ENCODE results near the gene GAP43. TPM values are rescaled to one million over a fixed set of nuclear protein-coding genes. Genes with fewer than 3 reads are reported as not detected.

The GAP43 gene
- total RNA-seq, 1 donor from 2014 or later: not detected

- DNase-seq: no peak
- no peak for ATAC-seq (ENCODE audit: low read depth)
- TF ChIP-seq CTCF (IDR thresholded peaks at IDR 0.05): no peak
- Mint-ChIP-seq H3K27ac (peak overlapping the region; percentile 99), H3K27me3 (no peaks in the 10 kb centered on the region), H3K4me1 (peaks cover 43% of the 10 kb centered on the region), H3K4me3 (peak overlapping the region; percentile 94), H3K9me3 (no peaks in the 10 kb centered on the region), H3K36me3 (ENCODE audit: low read depth) (peaks cover 2% of the 10 kb centered on the region)
- ChIA-PET POLR2A (interaction anchor here (0.8 to 1.4 kb wide), 2 partner anchors 11 to 514 kb away, joined by 3 to 6 read pairs; no protein-coding TSS in a partner anchor), CTCF (no interaction called here)
- intact Hi-C loops (cut with micrococcal nuclease): loop anchor here (1.0 to 2.0 kb wide), 2 partner anchors 8 to 147 kb away; no protein-coding TSS in a partner anchor
Measured at GRCh38 chr3:115659253-115660220, 36.2 kb downstream of the GAP43 start.

- POLR2A ChIA-PET: no interaction called here
- no peaks in the 10 kb centered on the region for H3K27me3 Mint-ChIP-seq
- CTCF ChIA-PET: no interaction called here
- no peaks in the 10 kb centered on the region for H3K9me3 Mint-ChIP-seq
- H3K36me3 Mint-ChIP-seq (ENCODE audit: low read depth): peaks cover 2% of the 10 kb centered on the region
- TF ChIP-seq CTCF (IDR thresholded peaks at IDR 0.05): no peak
- peak overlapping the region; percentile 8 for H3K27ac Mint-ChIP-seq
- H3K4me1 Mint-ChIP-seq: peaks cover 43% of the 10 kb centered on the region
- no peak for ATAC-seq (ENCODE audit: low read depth)
- H3K4me3 Mint-ChIP-seq: no peak overlapping the region
- intact Hi-C loops (cut with micrococcal nuclease): no loop called here
- no peak for DNase-seq
Measured at GRCh38 chr3:115660646-115661337, 37.5 kb downstream of the GAP43 start.

- TF ChIP-seq CTCF (IDR thresholded peaks at IDR 0.05): no peak
- ChIA-PET CTCF (interaction anchor here (0.7 kb wide), 1 partner anchor 29 kb away, joined by 3 read pairs; no protein-coding TSS in a partner anchor), POLR2A (no interaction called here)
- Mint-ChIP-seq H3K27me3 (no peaks in the 10 kb centered on the region), H3K4me1 (peaks cover 34% of the 10 kb centered on the region), H3K4me3 (no peak overlapping the region), H3K27ac (no peak overlapping the region), H3K36me3 (ENCODE audit: low read depth) (peaks cover 2% of the 10 kb centered on the region), H3K9me3 (no peaks in the 10 kb centered on the region)
- no peak for ATAC-seq (ENCODE audit: low read depth)
- intact Hi-C loops (cut with micrococcal nuclease): no loop called here
- no peak for DNase-seq
Measured at GRCh38 chr3:115662356-115662755, 39.0 kb downstream of the GAP43 start.

- H3K4me3 Mint-ChIP-seq: no peak overlapping the region
- ChIA-PET POLR2A (interaction anchor here (0.6 kb wide), 1 partner anchor 9 kb away, joined by 4 read pairs; no protein-coding TSS in a partner anchor), CTCF (no interaction called here)
- DNase-seq (no peak), ATAC-seq (ENCODE audit: low read depth) (no peak)
- no peak for TF ChIP-seq CTCF (IDR thresholded peaks at IDR 0.05)
- no peaks in the 10 kb centered on the region for H3K36me3 Mint-ChIP-seq (ENCODE audit: low read depth)
- intact Hi-C loops (cut with micrococcal nuclease): no loop called here
- H3K4me1 Mint-ChIP-seq: peaks cover 26% of the 10 kb centered on the region
- no peaks in the 10 kb centered on the region for H3K9me3 Mint-ChIP-seq
- no peak overlapping the region for H3K27ac Mint-ChIP-seq
- no peaks in the 10 kb centered on the region for H3K27me3 Mint-ChIP-seq
Measured at GRCh38 chr3:115663414-115663813, 40.1 kb downstream of the GAP43 start.

GRCh38 chr3:115666081-115666480 lies 42.8 kb downstream of the GAP43 start:
- ChIA-PET POLR2A (interaction anchor here (0.6 to 0.7 kb wide), 2 partner anchors 196 to 1216 kb away, joined by 3 to 4 read pairs; no protein-coding TSS in a partner anchor), CTCF (no interaction called here)
- Mint-ChIP-seq H3K27ac (no peak overlapping the region), H3K4me1 (peaks cover 6% of the 10 kb centered on the region), H3K4me3 (no peak overlapping the region), H3K27me3 (no peaks in the 10 kb centered on the region), H3K9me3 (no peaks in the 10 kb centered on the region), H3K36me3 (ENCODE audit: low read depth) (no peaks in the 10 kb centered on the region)
- TF ChIP-seq CTCF (IDR thresholded peaks at IDR 0.05): no peak
- no peak for DNase-seq
- intact Hi-C loops (cut with micrococcal nuclease): no loop called here
- ATAC-seq (ENCODE audit: low read depth): no peak

Data from activated B cell treated with CpG ODN at 0.5 μM for 24 hours (primary cell).